ENCODE measurements around the gene CTDP1. TPM values are rescaled to one million over a fixed set of nuclear protein-coding genes. Genes with fewer than 3 reads are reported as not detected.

The CTDP1 gene
- total RNA-seq, 1 experiment from 2014 or later: 33.7 TPM

- Histone ChIP-seq H3K4me2 (ENCODE audit: insufficient read depth, insufficient read length, low read length) (no peak overlapping the region), H3K27ac (ENCODE audit: insufficient read length, low read depth, low read length) (no peak overlapping the region), H2BK5ac (ENCODE audit: insufficient read length, low read length) (no peak overlapping the region), H3K79me1 (ENCODE audit: insufficient read depth, low read depth, low read length, poor library complexity, severe bottlenecking) (peaks cover 26% of the 10 kb centered on the region), H3K27me3 (ENCODE audit: insufficient read depth, low read length) (no peaks in the 10 kb centered on the region), H3K23me2 (ENCODE audit: insufficient read length, low read depth, low read length, poor library complexity, severe bottlenecking) (no peaks in the 10 kb centered on the region), H4K20me1 (ENCODE audit: control insufficient read depth, insufficient read depth, insufficient read length) (no peaks in the 10 kb centered on the region), H2BK15ac (ENCODE audit: low read depth, low read length) (no peak overlapping the region), H4K5ac (ENCODE audit: insufficient read length, low read depth, low read length) (no peak overlapping the region), H4K8ac (replicated peaks; ENCODE audit: insufficient read length, low read depth, low read length) (no peak overlapping the region), H3K14ac (ENCODE audit: insufficient read depth, low read length) (no peak overlapping the region; the same call in 1 of the 2 replicates), H3K4me1 (ENCODE audit: insufficient read depth, low read length) (no peaks in the 10 kb centered on the region), H3K56ac (ENCODE audit: insufficient read length, low read depth, low read length) (no peak overlapping the region), H2BK120ac (ENCODE audit: low read depth, low read length, poor library complexity, severe bottlenecking) (no peak overlapping the region), H3K9me3 (ENCODE audit: control insufficient read depth, low read depth, low read length) (no peaks in the 10 kb centered on the region), H3K18ac (ENCODE audit: insufficient read length, low read depth, low read length) (no peak overlapping the region), H4K91ac (ENCODE audit: insufficient read length, low read depth, low read length) (no peak overlapping the region), H3K79me2 (ENCODE audit: insufficient read depth, low read length) (peaks cover 56% of the 10 kb centered on the region; the same call in 1 of the 2 replicates), H3T11ph (ENCODE audit: low read length) (no peak overlapping the region), H2AFZ (ENCODE audit: low read length) (no peak overlapping the region), H2BK12ac (ENCODE audit: insufficient read length, low read depth, low read length) (no peak overlapping the region), H3K9ac (ENCODE audit: extremely low read depth, insufficient read length, low read length) (no peak overlapping the region), H2AK5ac (ENCODE audit: insufficient read length, low read length) (no peak overlapping the region), H3K4ac (ENCODE audit: low read depth, low read length) (no peak overlapping the region), H2BK20ac (ENCODE audit: low read depth, low read length, poor library complexity, severe bottlenecking) (no peak overlapping the region), H3K23ac (ENCODE audit: insufficient read length, low read depth, low read length) (no peak overlapping the region)
- Mint-ChIP-seq H3K27me3 (ENCODE audit: low read depth) (no peaks in the 10 kb centered on the region), H3K36me3 (ENCODE audit: insufficient read depth in 1 of 3, low read depth in 3 of 3) (peaks cover 0 to 3% (median 3%) of the 10 kb centered on the region in 3 experiments; a peak in 3 of 7 replicates), H3K27ac (no peak overlapping the region; a peak in 1 of 7 replicates), H3K4me3 (no peak overlapping the region), H3K9me3 (no peaks in the 10 kb centered on the region), H3K4me1 (peaks cover 3 to 11% of the 10 kb centered on the region in 2 experiments)
- no peak for DNase-seq
- no peak for TF ChIP-seq CTCF (conservative IDR thresholded peaks at IDR 0.05)
- WGBS (ENCODE audit: extremely low coverage, insufficient read length, low lambda C conversion rate): no CpG with 5 or more reads among the region's 12 CpGs
These were observed 8.2 kb downstream of the CTDP1 start for GRCh38 chr18:79687806-79688205.

All from H9 (cell line).